Measurements from ENCODE around the gene CD82.

CD82 gene

GRCh38 chr11:44571871-44572270 lies 6.4 kb downstream of the CD82 start:
- H3K4me3 Mint-ChIP-seq, result no peak overlapping the region
- no peaks in the 10 kb centered on the region for H3K36me3 Mint-ChIP-seq (ENCODE audit: low read depth)
- no peak for DNase-seq
- no peaks in the 10 kb centered on the region for H3K9me3 Mint-ChIP-seq
- peaks cover 59% of the 10 kb centered on the region for H3K4me1 Mint-ChIP-seq
- peaks cover 24% of the 10 kb centered on the region for H3K27me3 Mint-ChIP-seq (ENCODE audit: low read depth, poor library complexity)
- TF ChIP-seq CTCF (IDR thresholded peaks at IDR 0.05), result no peak
- H3K27ac Mint-ChIP-seq, result no peak overlapping the region

- TF ChIP-seq CTCF (IDR thresholded peaks at IDR 0.05), result no peak
- H3K27me3 Mint-ChIP-seq (ENCODE audit: low read depth, poor library complexity), result peaks cover 19% of the 10 kb centered on the region
- H3K36me3 Mint-ChIP-seq (ENCODE audit: low read depth), result no peaks in the 10 kb centered on the region
- DNase-seq, result no peak
- H3K9me3 Mint-ChIP-seq, result no peaks in the 10 kb centered on the region
- H3K4me3 Mint-ChIP-seq, result no peak overlapping the region
- peaks cover 57% of the 10 kb centered on the region for H3K4me1 Mint-ChIP-seq
- no peak overlapping the region for H3K27ac Mint-ChIP-seq
Observed at GRCh38 chr11:44572436-44572835, 7.0 kb downstream of the CD82 start.

DNA sequence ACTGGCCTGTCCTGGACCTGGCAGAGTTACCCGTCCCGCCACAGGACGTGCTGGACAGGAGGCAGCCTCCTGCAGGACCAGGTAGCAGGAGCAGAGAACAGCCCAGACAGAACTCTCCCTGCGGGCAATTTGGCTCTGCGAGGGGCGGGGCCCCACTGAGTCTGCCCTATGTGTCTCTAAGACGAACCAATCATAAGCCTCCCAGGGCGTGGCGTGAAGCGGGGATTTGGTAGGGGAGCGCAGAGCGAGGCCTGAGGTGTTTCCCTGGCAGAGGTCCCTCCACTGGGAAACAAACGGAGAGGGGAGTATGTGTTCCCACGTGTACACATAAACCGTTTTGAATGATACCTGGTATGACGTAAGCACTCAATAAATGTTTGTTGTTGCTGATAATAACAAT lies 7.4 kb downstream of the CD82 start:
- Mint-ChIP-seq H3K9me3 (no peaks in the 10 kb centered on the region), H3K27me3 (ENCODE audit: low read depth, poor library complexity) (peaks cover 17% of the 10 kb centered on the region), H3K36me3 (ENCODE audit: low read depth) (no peaks in the 10 kb centered on the region), H3K4me3 (no peak overlapping the region), H3K4me1 (peaks cover 54% of the 10 kb centered on the region), H3K27ac (no peak overlapping the region)
- TF ChIP-seq CTCF (IDR thresholded peaks at IDR 0.05), result no peak
- DNase-seq, result no peak

GRCh38 chr11:44573333-44573732 lies 7.9 kb downstream of the CD82 start:
- H3K27ac Mint-ChIP-seq, result no peak overlapping the region

DNA sequence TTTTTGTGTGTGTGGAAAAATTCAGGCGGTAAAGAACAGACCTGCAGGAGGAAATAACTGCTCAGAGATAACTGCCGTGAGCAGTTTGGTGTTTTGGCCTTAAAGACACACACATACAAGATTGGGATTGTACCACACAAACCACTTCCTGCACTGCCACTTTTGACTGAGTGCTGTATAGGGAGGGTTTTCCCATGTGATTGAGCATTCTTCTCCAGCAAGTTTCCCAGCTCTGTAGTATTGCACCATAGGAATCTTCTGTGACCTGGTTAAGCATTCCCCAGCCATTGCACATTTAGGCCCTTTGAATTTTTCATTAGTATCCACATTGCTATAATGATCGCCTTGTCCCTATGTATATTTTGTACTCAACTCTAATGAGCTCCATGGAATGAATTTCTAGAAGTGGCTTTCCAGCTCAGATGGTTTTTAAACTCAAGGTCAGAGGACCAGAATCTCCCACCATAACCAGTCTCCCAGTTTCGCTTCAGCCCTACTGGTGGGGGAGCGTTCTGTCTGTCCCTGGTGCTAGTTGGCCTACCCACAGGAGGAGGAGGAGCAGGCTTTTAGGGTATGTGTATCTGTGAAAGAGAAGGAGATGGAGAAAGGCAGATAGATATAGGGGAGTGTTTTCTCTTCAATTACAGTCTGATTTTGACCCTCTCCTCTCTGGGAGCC lies 9.3 kb downstream of the CD82 start:
- no peaks in the 10 kb centered on the region for H3K9me3 Mint-ChIP-seq
- no peaks in the 10 kb centered on the region for H3K36me3 Mint-ChIP-seq (ENCODE audit: low read depth)
- no peak overlapping the region for H3K4me3 Mint-ChIP-seq
- no peak for TF ChIP-seq CTCF (IDR thresholded peaks at IDR 0.05)
- no peak overlapping the region for H3K27ac Mint-ChIP-seq
- peaks cover 14% of the 10 kb centered on the region for H3K27me3 Mint-ChIP-seq (ENCODE audit: low read depth, poor library complexity)
- peaks cover 48% of the 10 kb centered on the region for H3K4me1 Mint-ChIP-seq
- no peak for DNase-seq

More at GRCh38 chr11:44573333-44573732, 7.9 kb downstream of the CD82 start:
- H3K27me3 Mint-ChIP-seq (ENCODE audit: low read depth, poor library complexity), result peaks cover 14% of the 10 kb centered on the region
- H3K36me3 Mint-ChIP-seq (ENCODE audit: low read depth), result no peaks in the 10 kb centered on the region
- no peak for TF ChIP-seq CTCF (IDR thresholded peaks at IDR 0.05)
- DNase-seq, result no peak
- no peak overlapping the region for H3K4me3 Mint-ChIP-seq
- H3K4me1 Mint-ChIP-seq, result peaks cover 52% of the 10 kb centered on the region
- no peaks in the 10 kb centered on the region for H3K9me3 Mint-ChIP-seq

DNA sequence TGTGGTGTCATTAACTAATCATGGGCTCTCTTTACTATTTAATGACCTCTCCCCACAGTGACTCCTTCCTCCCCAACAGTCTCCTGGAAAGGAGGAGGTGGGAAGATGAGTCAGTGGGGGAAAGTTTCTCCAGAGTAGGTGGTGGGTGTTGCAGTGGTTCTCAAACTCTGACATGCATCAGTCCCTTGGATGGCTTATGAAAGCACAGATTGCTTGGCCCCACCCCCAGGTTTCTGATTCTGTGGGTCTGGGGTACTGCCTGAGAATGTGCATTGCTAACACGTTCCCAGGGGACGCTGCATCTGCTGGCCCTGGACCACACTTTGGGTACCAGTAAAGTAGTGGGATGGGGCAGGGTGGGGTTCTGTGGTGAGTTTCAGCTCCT lies 9.8 kb downstream of the CD82 start:
- Mint-ChIP-seq H3K36me3 (ENCODE audit: low read depth) (no peaks in the 10 kb centered on the region), H3K4me3 (no peak overlapping the region), H3K4me1 (peaks cover 49% of the 10 kb centered on the region), H3K27ac (no peak overlapping the region), H3K27me3 (ENCODE audit: low read depth, poor library complexity) (peaks cover 15% of the 10 kb centered on the region), H3K9me3 (no peaks in the 10 kb centered on the region)
- no peak for TF ChIP-seq CTCF (IDR thresholded peaks at IDR 0.05)
- DNase-seq, result no peak

All from nephron progenitor cell (in vitro differentiated cells).